ENCODE measurements around the gene KLF6. TPM values are rescaled to one million over a fixed set of nuclear protein-coding genes. Genes with fewer than 3 reads are reported as not detected.

The KLF6 gene
- total and polyA plus RNA-seq, 2 of the 4 experiments (the other 2 are of a cell fraction) = 69.0 to 123 TPM

DNA sequence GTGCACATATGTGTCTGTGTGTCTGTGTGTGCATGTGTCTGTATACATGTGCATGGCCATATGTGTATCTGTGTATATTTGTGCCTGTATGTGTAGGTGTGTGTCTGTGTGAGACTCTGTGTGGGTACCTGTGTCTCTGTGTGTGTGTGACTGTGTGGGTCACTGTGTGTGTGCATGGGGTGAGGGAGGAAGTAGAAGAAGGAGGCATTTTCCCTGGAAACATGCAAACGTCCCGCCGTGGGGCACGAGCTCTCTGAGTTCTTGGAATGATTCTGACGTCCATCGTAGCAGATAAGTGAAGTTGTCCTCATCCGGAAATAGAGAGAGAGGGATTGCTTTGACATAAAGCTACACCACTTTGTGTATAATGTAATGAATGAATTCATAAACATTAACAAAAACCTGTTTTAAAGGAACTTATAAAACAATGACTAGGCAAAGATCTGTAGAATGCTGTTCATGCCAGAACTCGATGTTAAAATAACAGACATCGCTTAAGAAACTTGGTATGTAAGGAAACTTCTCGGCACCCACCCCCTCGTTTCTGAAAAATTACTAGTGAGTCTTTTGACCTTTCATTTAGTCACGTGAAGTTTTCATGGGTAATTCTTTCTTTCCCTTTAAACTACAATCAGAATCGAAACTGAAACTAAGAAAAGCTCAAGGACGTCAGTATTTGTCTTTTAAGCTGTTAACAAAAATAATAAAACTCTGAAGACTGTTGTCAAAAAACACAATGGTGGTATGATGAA lies 43.6 kb upstream of the KLF6 start (continued):
- TF ChIP-seq MAZ (IDR thresholded peaks at IDR 0.05; ENCODE audit: borderline replicate concordance, low read depth, low read length) = no peak
- TF ChIP-seq CEBPB (IDR thresholded peaks at IDR 0.05; ENCODE audit: low read depth, low read length) = no peak

DNA sequence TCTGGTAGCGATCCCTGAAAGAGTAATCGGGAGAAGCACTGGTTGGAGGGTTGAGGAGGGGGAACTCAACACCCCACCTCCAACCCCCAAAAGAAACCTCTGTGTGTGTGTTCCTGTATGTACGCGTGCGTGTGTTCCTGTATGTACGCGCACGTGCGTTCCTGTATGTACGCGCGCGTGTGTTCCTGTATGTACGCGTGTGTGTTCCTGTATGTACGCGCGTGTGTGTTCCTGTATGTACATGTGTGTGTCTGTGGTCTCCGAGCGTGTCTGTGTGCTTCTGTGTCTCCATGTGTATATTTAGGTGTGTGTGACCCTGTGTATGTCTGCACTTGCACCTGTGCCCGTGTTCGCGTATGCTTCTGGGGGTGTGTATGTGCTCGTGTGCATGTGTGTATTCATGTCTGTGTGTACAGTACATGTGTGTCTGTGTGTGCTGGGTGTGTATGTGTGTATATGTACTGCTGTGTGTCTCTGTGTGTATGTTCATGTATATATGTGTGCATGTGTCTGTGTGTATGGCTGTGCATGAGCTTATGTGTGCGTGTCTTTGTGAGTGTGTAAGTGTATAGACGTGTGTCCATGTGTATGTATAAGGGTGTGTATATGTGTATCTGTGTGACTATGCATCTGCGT lies 42.9 kb upstream of the KLF6 start:
- peak overlapping the region; percentile 92 for H3K18ac ChIP-seq (ENCODE audit: low read depth, low read length)
- H2BK120ac ChIP-seq (ENCODE audit: low read depth, low read length) = peak overlapping the region; percentile 98
- H3K9ac ChIP-seq (ENCODE audit: low read depth, low read length) = no peak overlapping the region
- H3K27me3 ChIP-seq (ENCODE audit: control insufficient read depth, insufficient read depth, low read length) = no peaks in the 10 kb centered on the region
- peaks cover 29% of the 10 kb centered on the region for H3K9me1 ChIP-seq (ENCODE audit: insufficient read depth, low read length)
- H3K4me3 ChIP-seq (ENCODE audit: insufficient read depth, low read depth, low read length) = no peak overlapping the region
- in situ Hi-C loops (cut with MboI; ENCODE audit: low sequenced_read_pairs) = no loop called here
- peak overlapping the region; percentile 78; the same call in 1 of the 2 replicates for H3K27ac ChIP-seq (ENCODE audit: insufficient read depth, low read length)
- H3K56ac ChIP-seq (ENCODE audit: extremely low read depth, insufficient read depth, low read length) = peak overlapping the region; percentile 47; the same call in 1 of the 2 replicates
- H3K14ac ChIP-seq (replicated peaks; ENCODE audit: low read depth, low read length) = peak overlapping the region; percentile 91
- peak overlapping the region; percentile 83; the same call in 1 of the 2 replicates for H3K23ac ChIP-seq (ENCODE audit: low read depth, low read length)
- peak overlapping the region; percentile 92 for H2BK20ac ChIP-seq (ENCODE audit: low read depth, low read length)
- peak overlapping the region; percentile 85 for H2AFZ ChIP-seq (replicated peaks; ENCODE audit: low read length, poor library complexity)
- H4K5ac ChIP-seq (ENCODE audit: low read depth, low read length) = peak overlapping the region; percentile 86; the same call in 1 of the 2 replicates
- intact Hi-C loops (cut with micrococcal nuclease) = no loop called here
- H3K4me2 ChIP-seq (ENCODE audit: low read depth, low read length) = no peak overlapping the region; the same call in 1 of the 2 replicates
- peak overlapping the region; percentile 63 for H4K91ac ChIP-seq (ENCODE audit: insufficient read depth, low read depth, low read length)
- no TSS peak for BruUV-seq (replicated peaks)
- peak overlapping the region; percentile 79 for H2AK9ac ChIP-seq (replicated peaks; ENCODE audit: low read depth, low read length, poor library complexity)
- peak overlapping the region; percentile 71 for H2BK15ac ChIP-seq (ENCODE audit: low read depth, low read length)
- no peak for DNase-seq
- ATAC-seq (ENCODE audit: low read depth) = no peak
- ChIA-PET CTCF (interaction anchor here (0.7 kb wide), 1 partner anchor 46 kb away, joined by 3 read pairs; no protein-coding TSS in a partner anchor), POLR2A (ENCODE audit: unreplicated experiment) (interaction anchor here (0.9 to 1.8 kb wide), 2 partner anchors 43 to 47 kb away, joined by 4 to 11 read pairs; partner anchors contain the start of gene KLF6)
- peaks cover 26% of the 10 kb centered on the region for H3K4me1 ChIP-seq (ENCODE audit: control insufficient read depth, insufficient read depth, low read length)
- peak overlapping the region; percentile 96 for H2AK5ac ChIP-seq (ENCODE audit: low read depth, low read length)
- 97% methylated on average over 13 of the region's 27 CpGs; no CpG with 5 or more reads in 1 of the 2 experiments for WGBS, 2 experiments (ENCODE audit: extremely low coverage in 2 of 2, insufficient read length in 1 of 2)
- peak overlapping the region; percentile 92 for H2BK5ac ChIP-seq (ENCODE audit: low read depth, low read length, poor library complexity, severe bottlenecking)
- H3K9me3 ChIP-seq (ENCODE audit: control insufficient read depth, insufficient read depth, low read length) = no peaks in the 10 kb centered on the region
- peak overlapping the region; percentile 41 to 98; a peak in 3 of 4 replicates for H4K8ac ChIP-seq (ENCODE audit: low read depth in 2 of 2, low read length in 2 of 2)
- peak overlapping the region; percentile 98 for H3K4ac ChIP-seq (ENCODE audit: low read depth, low read length)
- H3K36me3 ChIP-seq (ENCODE audit: control insufficient read depth, insufficient read depth, low read length) = no peaks in the 10 kb centered on the region
- no peaks in the 10 kb centered on the region for H4K20me1 ChIP-seq (ENCODE audit: insufficient read depth, low read length)
- dilution Hi-C loops (cut with HindIII; ENCODE audit: low sequenced_read_pairs, unreplicated experiment) = no loop called here
- peaks cover 2 to 29% of the 10 kb centered on the region in 2 experiments; a peak in 2 of 4 replicates for H3K79me1 ChIP-seq (ENCODE audit: low read depth in 1 of 2, low read length in 2 of 2)
- TF ChIP-seq MAFK (IDR thresholded peaks at IDR 0.05; ENCODE audit: low read depth, low read length) = no peak
- TF ChIP-seq POLR2A (IDR thresholded peaks at IDR 0.05; ENCODE audit: low read depth, low read length) = no peak; the same call in 1 of the 2 replicates
- no peak for TF ChIP-seq ELK1 (IDR thresholded peaks at IDR 0.05; ENCODE audit: borderline replicate concordance, low read depth, low read length)
- no peak for TF ChIP-seq MXI1 (IDR thresholded peaks at IDR 0.05; ENCODE audit: borderline replicate concordance, low read depth, low read length)
- no peak for TF ChIP-seq RFX5 (IDR thresholded peaks at IDR 0.05; ENCODE audit: low read depth, low read length)
- TF ChIP-seq CTCF (conservative IDR thresholded peaks at IDR 0.05; ENCODE audit: low read depth, low read length) = no peak
- no peak for TF ChIP-seq USF2 (IDR thresholded peaks at IDR 0.05; ENCODE audit: low read depth, low read length)
- TF ChIP-seq RAD21 (IDR thresholded peaks at IDR 0.05; ENCODE audit: low read length) = no peak
